KOPT-K1 (cell line): Measurements from ENCODE around the gene CCT3.

Experiments used
- H3K27ac ChIP-seq: fragments of 200-600 bp; sonication (generic); 2 replicates; pipeline ENCODE4 v1.5.1; 2016; ENCODE audit warnings: antibody characterized with exemption, mild to moderate bottlenecking, low read depth, low read length; ENCODE audit not compliant: poor library complexity, severe bottlenecking
- H3K36me3 ChIP-seq: fragments of 200-600 bp; sonication (generic); 2 replicates; pipeline ENCODE4 v1.5.1; 2017; ENCODE audit warnings: antibody characterized with exemption, mild to moderate bottlenecking, low read length, moderate library complexity; ENCODE audit not compliant: insufficient read depth
- H3K9me3 ChIP-seq: fragments of 200-600 bp; sonication (generic); 2 replicates; pipeline ENCODE4 v1.5.1; 2017; ENCODE audit warnings: antibody characterized with exemption, low read length, mild to moderate bottlenecking; ENCODE audit not compliant: insufficient read depth, poor library complexity, severe bottlenecking

The CCT3 gene

DNA sequence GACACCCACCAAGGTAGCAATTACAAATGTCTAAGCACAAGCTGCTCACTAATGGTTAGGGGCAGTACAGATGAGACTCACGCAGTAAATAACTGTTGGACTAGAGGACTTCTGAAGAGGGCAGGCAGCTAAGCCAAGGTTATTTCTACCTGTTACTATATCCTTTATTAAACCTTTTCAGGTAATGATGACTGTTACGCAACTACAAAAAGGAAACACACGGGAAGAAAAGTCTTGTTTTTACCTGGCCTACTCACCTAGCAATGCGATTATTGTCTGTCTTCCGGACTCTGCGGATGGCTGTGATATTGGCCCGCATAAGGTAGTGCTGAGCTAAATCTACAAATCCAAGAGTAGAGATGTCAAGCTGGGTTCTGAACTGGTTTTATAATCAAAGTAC lies 21.2 kb downstream of the CCT3 start:
- Histone ChIP-seq H3K9me3 (no peaks in the 10 kb centered on the region), H3K36me3 (peaks cover 100% of the 10 kb centered on the region), H3K27ac (no peak overlapping the region)

GRCh38 chr1:156310962-156311361 lies 27.1 kb downstream of the CCT3 start:
- no peaks in the 10 kb centered on the region for H3K9me3 ChIP-seq
- peaks cover 100% of the 10 kb centered on the region for H3K36me3 ChIP-seq

GRCh38 chr1:156308078-156308477 lies 30.0 kb downstream of the CCT3 start:
- H3K27ac ChIP-seq, result no peak overlapping the region
- peaks cover 97% of the 10 kb centered on the region for H3K36me3 ChIP-seq
- H3K9me3 ChIP-seq, result no peaks in the 10 kb centered on the region

More at GRCh38 chr1:156310962-156311361, 27.1 kb downstream of the CCT3 start:
- no peak overlapping the region for H3K27ac ChIP-seq

DNA sequence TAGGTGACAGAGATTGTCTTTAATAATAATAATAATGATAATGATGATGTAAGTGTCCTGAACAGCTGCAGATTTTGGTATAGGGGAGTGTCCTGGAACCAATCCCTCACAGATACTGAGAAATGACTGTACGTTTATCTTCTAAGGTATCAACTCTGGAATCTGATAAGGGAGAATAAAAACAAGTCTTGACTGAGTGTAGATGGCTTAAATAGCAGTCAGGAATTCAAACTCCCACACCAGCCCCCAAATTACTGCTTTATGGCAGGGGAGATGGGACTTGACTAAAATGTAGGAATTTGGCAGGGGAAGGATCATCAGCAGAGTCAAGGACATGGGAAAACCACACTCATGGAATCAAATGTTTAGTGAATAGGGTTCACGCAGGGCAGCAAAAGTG lies 32.9 kb downstream of the CCT3 start:
- Histone ChIP-seq H3K27ac (no peak overlapping the region), H3K9me3 (no peaks in the 10 kb centered on the region), H3K36me3 (peaks cover 71% of the 10 kb centered on the region)

GRCh38 chr1:156303241-156303640 lies 34.9 kb downstream of the CCT3 start:
- peaks cover 52% of the 10 kb centered on the region for H3K36me3 ChIP-seq
- H3K27ac ChIP-seq, result no peak overlapping the region
- no peaks in the 10 kb centered on the region for H3K9me3 ChIP-seq

DNA sequence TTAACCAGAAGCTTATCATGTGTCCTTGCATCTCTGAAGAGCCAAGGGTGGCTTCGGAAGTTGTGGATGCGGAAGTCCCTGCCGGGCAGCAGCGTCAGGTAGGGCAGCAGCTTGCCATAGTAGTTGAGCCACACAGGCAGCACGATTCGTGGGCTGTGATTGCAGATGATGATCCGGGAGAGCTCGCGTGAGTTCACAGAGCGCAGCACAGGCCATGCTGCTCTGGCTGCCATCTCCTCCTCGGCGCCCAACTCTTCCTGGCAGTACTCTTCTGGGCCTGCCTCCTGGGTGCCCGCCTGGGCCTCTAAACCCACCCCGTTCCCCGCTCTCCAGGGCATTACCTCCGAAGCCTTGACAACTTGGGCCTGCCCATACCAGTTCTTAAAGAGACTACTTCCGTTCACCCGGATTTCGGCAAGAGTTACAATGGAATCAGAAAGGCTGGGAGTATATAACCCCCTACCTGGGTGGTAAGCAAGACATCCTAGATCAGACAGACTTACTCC lies 39.2 kb downstream of the CCT3 start, which contains the start of gene VHLL:
Gene VHLL, minus strand, starts transcription at position 456 of the 506 bp plus-strand sequence. Its CDS starts 118 bp downstream, at position 338.
- no peaks in the 10 kb centered on the region for H3K9me3 ChIP-seq
- H3K27ac ChIP-seq, result no peak within 1 kb of the TSS
- peaks cover 12% of the 10 kb centered on the region; the same call in 1 of the 2 replicates for H3K36me3 ChIP-seq

DNA sequence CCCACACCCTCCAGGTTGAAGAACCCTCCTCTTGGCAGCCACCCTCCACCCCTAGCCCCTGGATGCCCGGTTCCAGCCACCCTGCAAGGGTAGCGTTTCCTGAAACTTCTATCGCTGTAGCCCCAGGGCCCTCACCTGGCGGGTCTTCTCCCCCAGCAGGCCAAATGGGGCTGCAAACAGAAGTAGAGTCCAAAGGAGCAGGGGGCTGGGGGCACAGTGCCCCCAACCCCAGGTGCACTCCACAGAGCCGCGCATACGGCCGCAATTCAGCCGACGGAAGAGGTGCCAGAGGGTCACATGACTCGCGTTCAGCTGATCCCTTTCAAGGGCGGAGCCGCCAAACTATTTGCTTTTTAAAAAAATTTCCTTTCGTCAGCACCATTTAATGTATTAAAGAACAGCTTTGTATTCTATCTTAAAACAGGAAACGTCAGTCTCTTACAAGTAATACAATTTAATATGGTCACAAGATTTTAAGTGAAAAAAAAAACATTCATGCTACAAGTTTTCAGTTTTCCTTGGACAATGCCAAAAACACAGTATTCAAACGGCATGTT lies 42.6 kb downstream of the CCT3 start, which contains the start of gene GLMP:
Gene GLMP, minus strand, starts transcription at position 289 of the 557 bp plus-strand sequence. Its CDS starts 34 bp downstream, at position 255.
- peak within 1 kb of the TSS; percentile 61 for H3K27ac ChIP-seq
- no peaks in the 10 kb centered on the region for H3K9me3 ChIP-seq
- H3K36me3 ChIP-seq, result peaks cover 29% of the 10 kb centered on the region; the same call in 1 of the 2 replicates

GRCh38 chr1:156293895-156294294 lies 44.2 kb downstream of the CCT3 start:
- H3K9me3 ChIP-seq, result no peaks in the 10 kb centered on the region
- H3K27ac ChIP-seq, result no peak overlapping the region
- peaks cover 30% of the 10 kb centered on the region; the same call in 1 of the 2 replicates for H3K36me3 ChIP-seq

- Histone ChIP-seq H3K27ac (no peak overlapping the region), H3K36me3 (peaks cover 37% of the 10 kb centered on the region; the same call in 1 of the 2 replicates), H3K9me3 (no peaks in the 10 kb centered on the region)
These were observed 45.0 kb downstream of the CCT3 start for GRCh38 chr1:156293098-156293434.

DNA sequence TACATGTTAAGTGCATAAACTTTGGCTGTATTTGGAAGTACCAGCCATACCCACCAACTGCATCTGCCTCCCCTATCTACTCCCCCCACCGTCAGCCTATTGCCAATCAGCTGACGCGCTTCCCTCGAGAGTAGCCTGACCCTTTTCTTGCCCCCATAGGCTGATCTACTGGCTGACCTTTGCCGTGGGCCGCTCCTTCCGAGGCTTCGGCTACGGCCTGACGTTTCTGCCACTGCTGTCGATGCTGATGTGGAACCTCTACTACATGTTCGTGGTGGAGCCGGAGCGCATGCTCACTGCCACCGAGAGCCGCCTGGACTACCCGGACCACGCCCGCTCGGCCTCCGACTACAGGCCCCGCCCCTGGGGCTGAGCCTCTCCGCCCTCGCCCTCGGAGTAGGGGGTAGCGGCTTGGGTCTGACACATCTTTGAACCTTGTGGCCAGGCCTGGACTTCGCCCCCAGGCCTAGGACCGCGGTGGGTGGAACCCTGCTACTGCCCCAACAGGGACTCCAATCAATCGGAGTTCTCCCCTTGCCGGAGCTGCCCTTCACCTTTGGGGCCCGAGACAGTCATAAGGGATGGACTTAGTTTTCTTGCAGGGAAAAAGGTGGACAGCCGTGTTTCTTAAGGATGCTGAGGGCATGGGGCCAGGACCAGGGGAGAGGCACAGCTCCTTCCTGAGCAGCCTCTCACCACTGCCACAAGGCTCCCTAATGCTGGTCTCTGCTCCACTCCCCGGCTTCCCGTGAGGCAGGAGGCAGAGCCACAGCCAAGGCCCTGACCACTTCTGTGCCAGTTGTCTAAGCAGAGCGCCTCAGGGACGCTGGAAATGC lies 46.6 kb downstream of the CCT3 start:
- Histone ChIP-seq H3K36me3 (peaks cover 37% of the 10 kb centered on the region; the same call in 1 of the 2 replicates), H3K9me3 (no peaks in the 10 kb centered on the region), H3K27ac (no peak overlapping the region)

DNA sequence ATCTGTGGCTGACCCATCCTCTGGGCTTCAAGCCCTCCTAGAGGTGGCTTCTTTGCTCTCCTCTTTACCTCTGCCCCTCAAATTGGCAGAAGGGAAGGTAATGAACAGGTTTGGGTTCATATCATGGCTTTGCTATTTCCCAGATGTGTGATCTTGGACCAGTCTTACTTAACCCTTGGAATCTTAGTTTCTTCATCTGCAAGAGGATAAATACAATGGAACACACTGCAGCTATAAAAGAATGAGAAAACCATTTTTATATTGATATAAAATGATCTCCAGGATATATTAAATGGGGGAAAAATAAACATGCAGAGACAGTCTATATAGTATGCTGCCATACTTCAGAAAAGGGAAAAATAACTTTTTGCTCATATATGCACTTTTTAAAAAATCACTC lies 48.2 kb downstream of the CCT3 start:
- Histone ChIP-seq H3K27ac (no peak overlapping the region), H3K9me3 (no peaks in the 10 kb centered on the region), H3K36me3 (peaks cover 37% of the 10 kb centered on the region; the same call in 1 of the 2 replicates)

- Histone ChIP-seq H3K27ac (no peak overlapping the region), H3K36me3 (peaks cover 8% of the 10 kb centered on the region; the same call in 1 of the 2 replicates), H3K9me3 (no peaks in the 10 kb centered on the region)
These were observed 52.0 kb downstream of the CCT3 start for GRCh38 chr1:156286061-156286460.

DNA sequence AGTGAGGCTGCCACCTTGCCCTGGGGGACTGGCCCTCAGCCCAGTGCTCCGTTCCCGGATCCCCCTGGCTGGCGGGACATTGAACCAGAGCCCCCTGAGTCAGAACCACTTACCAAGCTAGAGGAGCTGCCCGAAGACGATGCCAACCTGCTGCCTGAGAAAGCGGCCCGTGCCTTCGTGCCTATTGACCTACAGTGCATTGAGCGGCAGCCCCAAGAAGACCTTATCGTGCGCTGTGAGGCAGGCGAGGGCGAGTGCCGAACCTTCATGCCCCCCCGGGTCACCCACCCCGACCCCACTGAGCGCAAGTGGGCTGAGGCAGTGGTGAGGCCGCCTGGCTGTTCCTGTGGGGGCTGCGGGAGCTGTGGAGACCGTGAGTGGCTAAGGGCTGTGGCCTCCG lies 52.7 kb downstream of the CCT3 start:
- H3K36me3 ChIP-seq, result peaks cover 9% of the 10 kb centered on the region
- no peak overlapping the region for H3K27ac ChIP-seq
- H3K9me3 ChIP-seq, result no peaks in the 10 kb centered on the region

GRCh38 chr1:156284757-156285156 lies 53.3 kb downstream of the CCT3 start:
- no peaks in the 10 kb centered on the region for H3K9me3 ChIP-seq
- H3K27ac ChIP-seq, result no peak overlapping the region
- H3K36me3 ChIP-seq, result peaks cover 16% of the 10 kb centered on the region

DNA sequence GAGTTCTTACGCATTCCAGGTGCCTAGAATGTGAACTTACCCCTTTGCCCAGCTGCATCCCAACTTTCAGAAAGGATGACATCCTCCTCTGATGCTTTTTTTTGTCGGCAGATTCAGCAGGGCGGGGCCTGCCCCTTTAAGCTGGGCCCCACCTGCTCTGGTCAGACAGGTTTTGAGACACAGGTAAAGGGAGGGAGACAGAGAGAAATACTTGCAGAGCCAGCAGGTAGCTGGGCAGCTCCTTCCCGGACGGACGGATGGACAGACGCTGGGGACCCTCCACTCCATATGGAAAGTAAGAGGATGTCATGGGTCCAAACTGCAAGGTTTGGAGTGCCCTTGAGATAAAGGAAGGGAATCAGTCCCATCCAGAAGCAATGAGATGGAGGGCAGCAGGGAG lies 54.0 kb downstream of the CCT3 start, which contains the start of gene TMEM79:
Gene TMEM79, plus strand, starts transcription at position 214 of the 400 bp plus-strand sequence. CDS start 902 bp downstream, outside the sequence.
- Histone ChIP-seq H3K36me3 (peaks cover 23% of the 10 kb centered on the region), H3K27ac (peak within 1 kb of the TSS; percentile 81), H3K9me3 (no peaks in the 10 kb centered on the region)
